Liver (tissue), 3 donors: ENCODE data around the gene TACR3.

Experiments
- EGR1 ChIP-seq, 2 donors: IDR thresholded peaks; 2 replicates each; pipeline ENCODE4 v1.6.1; 2016 to 2018; ENCODE audit warnings: antibody characterized with exemption in 2 of 2, low read depth in 2 of 2
- FOXA1 ChIP-seq: IDR thresholded peaks from 2 replicates; pipeline ENCODE4 v1.6.1; 2016; ENCODE audit warnings: antibody characterized with exemption
- GABPA ChIP-seq, 2 donors: IDR thresholded peaks in 1 of 2; conservative IDR thresholded peaks in 1 of 2; 2 replicates each; pipeline ENCODE4 v1.6.1; 2016; ENCODE audit warnings: antibody characterized with exemption in 2 of 2, mild to moderate bottlenecking in 1 of 2, moderate library complexity in 1 of 2
- HNF4G ChIP-seq: IDR thresholded peaks from 2 replicates; pipeline ENCODE4 v1.6.1; 2016; ENCODE audit warnings: antibody characterized with exemption
- JUND ChIP-seq, 2 donors: IDR thresholded peaks; 2 replicates each; pipeline ENCODE4 v1.6.1; 2016; ENCODE audit warnings: antibody characterized with exemption in 2 of 2
- RAD21 ChIP-seq, 2 donors: IDR thresholded peaks; 2 replicates each; pipeline ENCODE4 v1.6.1; 2016; ENCODE audit warnings: antibody characterized with exemption in 2 of 2, mild to moderate bottlenecking in 2 of 2
- RXRA ChIP-seq, 2 donors: IDR thresholded peaks; 2 replicates each; pipeline ENCODE4 v1.6.1; 2017 to 2018; ENCODE audit warnings: antibody characterized with exemption in 2 of 2, mild to moderate bottlenecking in 1 of 2
- TAF1 ChIP-seq: conservative IDR thresholded peaks from 2 replicates; pipeline ENCODE4 v1.6.1; 2016; ENCODE audit warnings: antibody characterized with exemption, mild to moderate bottlenecking
- YY1 ChIP-seq: IDR thresholded peaks from 2 replicates; pipeline ENCODE4 v1.6.1; 2016; ENCODE audit warnings: antibody characterized with exemption, mild to moderate bottlenecking
- TF ChIP-seq, protein P1 (sequence below): IDR thresholded peaks from 2 replicates; pipeline ENCODE4 v1.6.1; 2016; ENCODE audit warnings: antibody characterized with exemption, mild to moderate bottlenecking
- TF ChIP-seq, protein P2 (sequence below): fragments of 150-350 bp; IDR thresholded peaks from 2 replicates; pipeline ENCODE4 v1.5.1; 2017; ENCODE audit warnings: improper control_type of control experiment, low read depth, low read length; ENCODE audit not compliant: missing input control
- TF ChIP-seq, protein P3 (sequence below): IDR thresholded peaks from 2 replicates; pipeline ENCODE4 v1.6.1; 2016; ENCODE audit warnings: antibody characterized with exemption
- TF ChIP-seq, protein P4 (sequence below): IDR thresholded peaks from 2 replicates; pipeline ENCODE4 v1.6.1; 2016; ENCODE audit warnings: antibody characterized with exemption
- donor health status: healthy.
- donor health status: healthy.

DNA sequence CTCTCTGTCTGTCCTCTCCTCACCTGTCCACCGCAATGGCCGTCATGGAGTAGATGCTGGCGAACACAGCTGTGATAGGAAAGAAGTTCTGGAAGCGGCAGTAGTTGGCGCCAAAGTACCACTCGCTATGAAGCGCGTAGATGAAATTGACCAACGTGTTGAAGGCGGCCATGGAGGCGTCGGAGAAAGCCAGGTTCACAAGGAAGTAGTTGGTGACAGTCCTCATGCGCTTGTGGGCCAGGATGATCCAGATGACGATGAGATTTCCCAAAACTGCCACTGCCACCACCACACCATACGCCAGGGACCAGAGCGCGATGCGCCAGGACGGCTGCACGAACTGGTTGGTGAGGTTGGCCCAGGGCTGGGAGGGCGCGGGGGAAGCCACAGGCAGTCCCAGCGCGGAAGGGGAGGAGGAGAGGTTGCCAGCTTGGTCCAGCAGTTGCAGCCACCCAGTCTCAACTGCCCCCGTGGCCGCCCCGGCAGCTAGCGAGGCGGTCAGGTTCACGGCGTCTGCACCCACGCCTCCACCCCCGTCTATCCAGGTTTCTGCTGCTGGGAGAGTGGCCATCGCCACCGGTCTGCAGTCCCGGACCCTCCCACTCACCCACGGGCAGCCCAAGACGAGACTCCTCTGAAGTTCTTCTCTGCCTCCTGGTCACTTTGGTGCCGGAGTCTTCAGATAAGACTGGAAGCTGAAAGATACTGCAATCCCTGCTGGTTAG lies 518 bp downstream of the TACR3 start:
- no peak for TF ChIP-seq GABPA (IDR thresholded peaks at IDR 0.05 in 1 of 2, conservative IDR thresholded peaks at IDR 0.05 in 1 of 2)
- no peak for TF ChIP-seq TAF1
- TF ChIP-seq, protein P1, sequence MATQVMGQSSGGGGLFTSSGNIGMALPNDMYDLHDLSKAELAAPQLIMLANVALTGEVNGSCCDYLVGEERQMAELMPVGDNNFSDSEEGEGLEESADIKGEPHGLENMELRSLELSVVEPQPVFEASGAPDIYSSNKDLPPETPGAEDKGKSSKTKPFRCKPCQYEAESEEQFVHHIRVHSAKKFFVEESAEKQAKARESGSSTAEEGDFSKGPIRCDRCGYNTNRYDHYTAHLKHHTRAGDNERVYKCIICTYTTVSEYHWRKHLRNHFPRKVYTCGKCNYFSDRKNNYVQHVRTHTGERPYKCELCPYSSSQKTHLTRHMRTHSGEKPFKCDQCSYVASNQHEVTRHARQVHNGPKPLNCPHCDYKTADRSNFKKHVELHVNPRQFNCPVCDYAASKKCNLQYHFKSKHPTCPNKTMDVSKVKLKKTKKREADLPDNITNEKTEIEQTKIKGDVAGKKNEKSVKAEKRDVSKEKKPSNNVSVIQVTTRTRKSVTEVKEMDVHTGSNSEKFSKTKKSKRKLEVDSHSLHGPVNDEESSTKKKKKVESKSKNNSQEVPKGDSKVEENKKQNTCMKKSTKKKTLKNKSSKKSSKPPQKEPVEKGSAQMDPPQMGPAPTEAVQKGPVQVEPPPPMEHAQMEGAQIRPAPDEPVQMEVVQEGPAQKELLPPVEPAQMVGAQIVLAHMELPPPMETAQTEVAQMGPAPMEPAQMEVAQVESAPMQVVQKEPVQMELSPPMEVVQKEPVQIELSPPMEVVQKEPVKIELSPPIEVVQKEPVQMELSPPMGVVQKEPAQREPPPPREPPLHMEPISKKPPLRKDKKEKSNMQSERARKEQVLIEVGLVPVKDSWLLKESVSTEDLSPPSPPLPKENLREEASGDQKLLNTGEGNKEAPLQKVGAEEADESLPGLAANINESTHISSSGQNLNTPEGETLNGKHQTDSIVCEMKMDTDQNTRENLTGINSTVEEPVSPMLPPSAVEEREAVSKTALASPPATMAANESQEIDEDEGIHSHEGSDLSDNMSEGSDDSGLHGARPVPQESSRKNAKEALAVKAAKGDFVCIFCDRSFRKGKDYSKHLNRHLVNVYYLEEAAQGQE = no peak
- TF ChIP-seq RAD21 (IDR thresholded peaks at IDR 0.05) = no peak
- TF ChIP-seq, protein P2, sequence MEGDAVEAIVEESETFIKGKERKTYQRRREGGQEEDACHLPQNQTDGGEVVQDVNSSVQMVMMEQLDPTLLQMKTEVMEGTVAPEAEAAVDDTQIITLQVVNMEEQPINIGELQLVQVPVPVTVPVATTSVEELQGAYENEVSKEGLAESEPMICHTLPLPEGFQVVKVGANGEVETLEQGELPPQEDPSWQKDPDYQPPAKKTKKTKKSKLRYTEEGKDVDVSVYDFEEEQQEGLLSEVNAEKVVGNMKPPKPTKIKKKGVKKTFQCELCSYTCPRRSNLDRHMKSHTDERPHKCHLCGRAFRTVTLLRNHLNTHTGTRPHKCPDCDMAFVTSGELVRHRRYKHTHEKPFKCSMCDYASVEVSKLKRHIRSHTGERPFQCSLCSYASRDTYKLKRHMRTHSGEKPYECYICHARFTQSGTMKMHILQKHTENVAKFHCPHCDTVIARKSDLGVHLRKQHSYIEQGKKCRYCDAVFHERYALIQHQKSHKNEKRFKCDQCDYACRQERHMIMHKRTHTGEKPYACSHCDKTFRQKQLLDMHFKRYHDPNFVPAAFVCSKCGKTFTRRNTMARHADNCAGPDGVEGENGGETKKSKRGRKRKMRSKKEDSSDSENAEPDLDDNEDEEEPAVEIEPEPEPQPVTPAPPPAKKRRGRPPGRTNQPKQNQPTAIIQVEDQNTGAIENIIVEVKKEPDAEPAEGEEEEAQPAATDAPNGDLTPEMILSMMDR = no peak
- TF ChIP-seq, protein P3, sequence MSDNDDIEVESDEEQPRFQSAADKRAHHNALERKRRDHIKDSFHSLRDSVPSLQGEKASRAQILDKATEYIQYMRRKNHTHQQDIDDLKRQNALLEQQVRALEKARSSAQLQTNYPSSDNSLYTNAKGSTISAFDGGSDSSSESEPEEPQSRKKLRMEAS = no peak
- TF ChIP-seq EGR1 (IDR thresholded peaks at IDR 0.05; ENCODE audit: low read depth in 2 of 2) = no peak
- TF ChIP-seq JUND (IDR thresholded peaks at IDR 0.05) = no peak
- no peak for TF ChIP-seq YY1
- TF ChIP-seq, protein P4, sequence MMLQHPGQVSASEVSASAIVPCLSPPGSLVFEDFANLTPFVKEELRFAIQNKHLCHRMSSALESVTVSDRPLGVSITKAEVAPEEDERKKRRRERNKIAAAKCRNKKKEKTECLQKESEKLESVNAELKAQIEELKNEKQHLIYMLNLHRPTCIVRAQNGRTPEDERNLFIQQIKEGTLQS = no peak
- TF ChIP-seq FOXA1 = no peak
- no peak for TF ChIP-seq RXRA (IDR thresholded peaks at IDR 0.05)
- no peak for TF ChIP-seq HNF4G
